RWPE2 (cell line): ENCODE measurements around the gene TECPR1.
A peak's percentile ranks its signal among the peaks of the same experiment; 100 is the strongest.

Experiments
- ATAC-seq: fragments of 200-7000 bp; cut with Tn5 transposase; 3 replicates; pipeline ENCODE4 v1.9.1; 2021; ENCODE audit warnings: low read depth
- DNase-seq: peaks from one replicate; pipeline ENCODE4 v3.0.0-alpha.2; 2020; ENCODE audit warnings: low spot score
- H3K27ac ChIP-seq: fragments of 450-650 bp; 2 replicates; pipeline ENCODE4 v1.5.1; 2017; ENCODE audit warnings: mild to moderate bottlenecking; ENCODE audit not compliant: poor library complexity, severe bottlenecking
- H3K27me3 ChIP-seq: fragments of 250-450 bp; sonication (Bioruptor Pico); 2 replicates; pipeline ENCODE4 v1.5.1; 2021; ENCODE audit warnings: mild to moderate bottlenecking, moderate library complexity; ENCODE audit not compliant: insufficient read depth, poor library complexity, severe bottlenecking
- H3K36me3 ChIP-seq: fragments of 250-450 bp; sonication (Bioruptor Pico); 2 replicates; pipeline ENCODE4 v1.5.1; 2020; ENCODE audit warnings: low read depth, mild to moderate bottlenecking, moderate library complexity
- H3K4me1 ChIP-seq: fragments of 250-450 bp; sonication (Bioruptor Pico); 2 replicates; pipeline ENCODE4 v1.5.1; 2021; ENCODE audit warnings: mild to moderate bottlenecking, moderate library complexity; ENCODE audit not compliant: insufficient read depth, poor library complexity, severe bottlenecking
- H3K4me3 ChIP-seq: fragments of 250-450 bp; sonication (Bioruptor Pico); 2 replicates; pipeline ENCODE4 v1.5.1; 2021; ENCODE audit warnings: mild to moderate bottlenecking, moderate library complexity; ENCODE audit not compliant: severe bottlenecking
- H3K9me3 ChIP-seq: fragments of 250-450 bp; sonication (Bioruptor Pico); 2 replicates; pipeline ENCODE4 v1.5.1; 2021; ENCODE audit warnings: mild to moderate bottlenecking, moderate library complexity; ENCODE audit not compliant: severe bottlenecking
- TF ChIP-seq, protein P1 (sequence below): fragments of 450-650 bp; IDR thresholded peaks from one replicate; pipeline ENCODE4 v1.5.1; 2017; ENCODE audit warnings: mild to moderate bottlenecking, moderate library complexity; ENCODE audit not compliant: poor library complexity, severe bottlenecking

The TECPR1 gene

DNA sequence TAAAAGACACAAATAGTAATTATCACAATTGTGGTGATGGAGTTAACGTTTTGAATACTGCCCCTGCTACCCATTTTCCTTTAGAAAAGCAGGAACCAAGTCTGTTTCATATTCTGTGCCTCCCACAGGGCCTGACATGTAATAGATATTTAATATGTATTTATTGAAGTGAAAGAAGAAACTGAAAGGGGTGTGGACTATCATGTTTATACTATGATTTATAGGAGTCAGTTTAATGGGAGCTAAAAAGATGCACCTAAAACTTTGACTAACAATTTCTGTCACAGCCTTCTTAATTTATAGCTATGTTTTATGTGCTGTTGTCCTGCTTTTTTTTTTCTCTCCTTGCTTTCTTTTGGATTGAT lies 64.9 kb downstream of the TECPR1 start:
- TF ChIP-seq, protein P1, sequence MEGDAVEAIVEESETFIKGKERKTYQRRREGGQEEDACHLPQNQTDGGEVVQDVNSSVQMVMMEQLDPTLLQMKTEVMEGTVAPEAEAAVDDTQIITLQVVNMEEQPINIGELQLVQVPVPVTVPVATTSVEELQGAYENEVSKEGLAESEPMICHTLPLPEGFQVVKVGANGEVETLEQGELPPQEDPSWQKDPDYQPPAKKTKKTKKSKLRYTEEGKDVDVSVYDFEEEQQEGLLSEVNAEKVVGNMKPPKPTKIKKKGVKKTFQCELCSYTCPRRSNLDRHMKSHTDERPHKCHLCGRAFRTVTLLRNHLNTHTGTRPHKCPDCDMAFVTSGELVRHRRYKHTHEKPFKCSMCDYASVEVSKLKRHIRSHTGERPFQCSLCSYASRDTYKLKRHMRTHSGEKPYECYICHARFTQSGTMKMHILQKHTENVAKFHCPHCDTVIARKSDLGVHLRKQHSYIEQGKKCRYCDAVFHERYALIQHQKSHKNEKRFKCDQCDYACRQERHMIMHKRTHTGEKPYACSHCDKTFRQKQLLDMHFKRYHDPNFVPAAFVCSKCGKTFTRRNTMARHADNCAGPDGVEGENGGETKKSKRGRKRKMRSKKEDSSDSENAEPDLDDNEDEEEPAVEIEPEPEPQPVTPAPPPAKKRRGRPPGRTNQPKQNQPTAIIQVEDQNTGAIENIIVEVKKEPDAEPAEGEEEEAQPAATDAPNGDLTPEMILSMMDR: no peak
- Histone ChIP-seq H3K27me3 (no peaks in the 10 kb centered on the region), H3K27ac (no peak overlapping the region), H3K36me3 (peaks cover 7% of the 10 kb centered on the region), H3K4me1 (no peaks in the 10 kb centered on the region), H3K9me3 (no peaks in the 10 kb centered on the region), H3K4me3 (no peak overlapping the region)
- ATAC-seq (no peak), DNase-seq (no peak)

DNA sequence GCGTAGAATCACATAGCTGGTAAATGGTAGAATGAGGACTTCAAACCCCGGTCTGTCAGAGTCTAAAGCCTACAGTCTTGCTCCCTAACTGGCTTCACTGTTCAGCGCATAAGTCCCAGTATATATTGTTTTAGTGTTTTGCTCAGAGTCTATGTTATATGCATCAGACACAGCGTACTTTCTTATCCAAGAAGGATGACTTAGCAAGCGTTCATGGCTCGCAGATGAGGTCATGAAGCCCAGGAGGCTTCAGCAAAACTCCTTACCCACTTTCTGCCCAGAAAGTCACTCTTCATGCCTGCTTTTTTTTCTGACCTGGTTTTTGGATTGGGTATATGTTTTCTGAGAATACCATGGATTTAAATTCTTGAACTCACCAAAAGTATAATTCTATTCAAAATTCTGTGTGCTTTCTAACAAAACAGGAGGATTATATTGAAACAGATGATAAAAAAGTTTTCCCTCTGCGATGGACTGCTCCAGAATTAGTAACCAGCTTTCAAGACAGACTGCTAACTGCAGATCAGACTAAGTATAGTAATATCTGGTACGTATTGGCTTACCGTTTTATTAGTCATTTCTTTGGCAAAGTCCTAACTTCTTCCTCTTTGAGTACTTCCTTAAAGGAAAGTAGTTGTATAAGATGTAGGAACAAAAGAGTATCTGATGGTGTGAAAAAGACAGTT lies 65.4 kb downstream of the TECPR1 start:
- ATAC-seq (peak; percentile 52; the same call in 1 of the 3 replicates), DNase-seq (no peak)
- H3K27ac ChIP-seq: no peak overlapping the region
- H3K4me3 ChIP-seq: no peak overlapping the region
- H3K36me3 ChIP-seq: peaks cover 6% of the 10 kb centered on the region
- TF ChIP-seq, protein P1: no peak
- no peaks in the 10 kb centered on the region for H3K27me3 ChIP-seq
- no peaks in the 10 kb centered on the region for H3K4me1 ChIP-seq
- no peaks in the 10 kb centered on the region for H3K9me3 ChIP-seq

DNA sequence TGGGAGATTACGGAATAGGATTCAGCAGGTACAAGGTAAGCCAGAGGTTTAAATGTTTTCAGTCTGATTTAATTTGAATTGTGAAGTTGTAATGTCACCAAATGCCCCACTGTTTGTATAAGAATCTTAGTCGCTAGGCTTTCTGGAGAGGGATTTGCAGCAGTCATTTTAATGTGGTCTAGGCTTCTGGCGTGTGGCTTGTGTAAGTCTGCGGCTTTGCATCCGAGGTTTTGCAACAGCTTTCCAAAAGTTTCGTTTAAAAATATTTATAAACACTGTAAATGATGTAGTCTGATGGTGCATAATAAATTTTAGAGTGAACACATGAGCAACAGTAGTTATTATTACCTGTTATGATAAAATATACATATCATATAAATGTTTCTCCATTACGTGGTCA lies 66.9 kb downstream of the TECPR1 start:
- Histone ChIP-seq H3K4me3 (no peak overlapping the region), H3K27me3 (no peaks in the 10 kb centered on the region), H3K4me1 (no peaks in the 10 kb centered on the region), H3K27ac (no peak overlapping the region), H3K36me3 (peaks cover 3% of the 10 kb centered on the region; the same call in 1 of the 2 replicates), H3K9me3 (no peaks in the 10 kb centered on the region)
- ATAC-seq (no peak), DNase-seq (no peak)
- TF ChIP-seq, protein P1: no peak

DNA sequence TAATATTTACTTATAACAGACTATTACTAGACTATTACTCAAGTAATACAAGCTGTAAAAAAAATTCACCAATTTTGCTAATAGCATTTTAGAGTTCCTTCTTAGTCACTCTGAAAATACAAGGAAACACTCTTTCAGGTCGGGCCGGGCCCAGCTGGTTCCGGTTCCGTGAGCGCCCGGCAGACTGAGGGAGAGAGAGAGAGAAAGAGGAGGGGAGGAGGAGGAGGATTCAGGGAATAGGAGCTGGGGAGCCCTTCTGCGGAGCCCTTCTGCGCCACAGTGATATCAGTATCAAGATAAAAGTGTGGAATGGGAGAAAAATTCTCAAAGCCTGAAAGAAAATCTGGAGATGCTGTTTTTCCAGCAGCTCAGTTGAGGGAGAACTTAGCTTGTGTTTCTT lies 71.3 kb downstream of the TECPR1 start:
- H3K36me3 ChIP-seq: peaks cover 6% of the 10 kb centered on the region
- no peaks in the 10 kb centered on the region for H3K9me3 ChIP-seq
- no peaks in the 10 kb centered on the region for H3K27me3 ChIP-seq
- H3K27ac ChIP-seq: no peak overlapping the region
- peaks cover 9% of the 10 kb centered on the region for H3K4me1 ChIP-seq
- H3K4me3 ChIP-seq: no peak overlapping the region
- ATAC-seq (no peak), DNase-seq (no peak)
- TF ChIP-seq, protein P1: no peak

DNA sequence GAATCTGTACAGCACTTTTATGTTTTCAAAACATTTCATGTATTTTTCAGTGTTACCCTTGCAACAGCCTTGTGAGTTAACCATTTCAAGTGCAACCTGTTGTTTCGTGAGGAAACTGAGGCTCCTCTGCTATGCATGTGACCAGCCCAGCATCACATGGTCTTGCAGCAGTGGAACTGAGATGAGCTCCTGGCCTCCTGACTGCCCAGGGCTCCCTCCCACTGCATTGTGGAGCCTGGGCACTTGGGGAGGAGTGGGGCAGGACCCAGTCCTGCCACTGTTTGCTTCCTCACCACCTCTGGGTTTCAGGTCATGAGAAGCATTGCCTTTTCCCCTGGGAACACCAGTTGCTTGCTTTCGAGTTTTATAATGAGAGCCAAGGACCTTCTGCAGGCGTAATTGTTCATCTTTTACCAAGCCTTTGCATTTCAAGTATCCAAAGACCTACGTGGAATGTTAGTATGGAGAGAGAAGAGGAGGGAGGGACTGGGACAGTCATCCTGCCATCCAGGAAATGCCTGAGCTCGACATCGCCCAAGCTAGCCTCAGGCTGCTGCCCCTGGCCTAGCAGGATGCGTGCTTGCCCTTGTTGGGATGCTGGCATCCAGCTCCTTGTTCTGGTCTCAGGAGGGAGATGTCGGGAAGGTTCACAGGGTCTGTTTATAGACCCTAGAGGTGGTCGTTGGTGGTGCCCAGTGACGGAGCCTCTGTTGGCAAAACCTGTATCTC lies 73.1 kb downstream of the TECPR1 start:
- DNase-seq (no peak), ATAC-seq (peak; percentile 80; the same call in 2 of the 3 replicates)
- TF ChIP-seq, protein P1: no peak
- Histone ChIP-seq H3K27ac (no peak overlapping the region), H3K36me3 (peaks cover 11% of the 10 kb centered on the region), H3K9me3 (no peaks in the 10 kb centered on the region), H3K27me3 (no peaks in the 10 kb centered on the region), H3K4me1 (peaks cover 9% of the 10 kb centered on the region), H3K4me3 (no peak overlapping the region)
